ENCODE results near the gene NTHL1.

DNA sequence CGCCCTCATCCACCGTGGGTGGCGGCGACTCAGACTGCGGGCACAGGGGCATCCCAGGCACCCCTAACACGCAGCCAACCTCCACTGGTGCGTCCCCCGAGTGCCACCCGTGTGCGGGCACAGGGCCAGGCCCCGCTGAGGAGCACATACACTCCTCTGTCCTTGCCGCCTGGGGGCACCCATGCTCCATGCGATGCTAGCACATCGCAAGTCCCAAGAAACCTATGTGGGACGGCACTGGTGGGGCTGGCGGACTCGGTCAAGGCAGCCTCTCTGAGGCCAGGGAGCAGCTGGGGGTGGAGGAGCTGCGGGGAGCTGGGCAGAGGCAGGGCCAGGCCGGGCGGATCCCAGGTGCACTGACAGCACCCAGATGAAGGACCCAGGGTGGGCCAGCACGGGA, 42.0 kb downstream of the NTHL1 start:
- TF ChIP-seq, protein P1, sequence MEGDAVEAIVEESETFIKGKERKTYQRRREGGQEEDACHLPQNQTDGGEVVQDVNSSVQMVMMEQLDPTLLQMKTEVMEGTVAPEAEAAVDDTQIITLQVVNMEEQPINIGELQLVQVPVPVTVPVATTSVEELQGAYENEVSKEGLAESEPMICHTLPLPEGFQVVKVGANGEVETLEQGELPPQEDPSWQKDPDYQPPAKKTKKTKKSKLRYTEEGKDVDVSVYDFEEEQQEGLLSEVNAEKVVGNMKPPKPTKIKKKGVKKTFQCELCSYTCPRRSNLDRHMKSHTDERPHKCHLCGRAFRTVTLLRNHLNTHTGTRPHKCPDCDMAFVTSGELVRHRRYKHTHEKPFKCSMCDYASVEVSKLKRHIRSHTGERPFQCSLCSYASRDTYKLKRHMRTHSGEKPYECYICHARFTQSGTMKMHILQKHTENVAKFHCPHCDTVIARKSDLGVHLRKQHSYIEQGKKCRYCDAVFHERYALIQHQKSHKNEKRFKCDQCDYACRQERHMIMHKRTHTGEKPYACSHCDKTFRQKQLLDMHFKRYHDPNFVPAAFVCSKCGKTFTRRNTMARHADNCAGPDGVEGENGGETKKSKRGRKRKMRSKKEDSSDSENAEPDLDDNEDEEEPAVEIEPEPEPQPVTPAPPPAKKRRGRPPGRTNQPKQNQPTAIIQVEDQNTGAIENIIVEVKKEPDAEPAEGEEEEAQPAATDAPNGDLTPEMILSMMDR (IDR thresholded peaks at IDR 0.05) = no peak
- no peak for TF ChIP-seq POLR2A (IDR thresholded peaks at IDR 0.05)
